GM18519 (cell line): Measurements from ENCODE around the gene TDRD5.

ENCODE experiments used
- ATAC-seq: cut with Tn5 transposase; IDR thresholded peaks from one replicate; pipeline ENCODE4 v1.9.1; 2021; ENCODE audit warnings: mild to moderate bottlenecking, moderate library complexity; ENCODE audit not compliant: unreplicated experiment, low FRiP score

Gene TDRD5

GRCh38 chr1:179729881-179730280 is 138.2 kb downstream of the TDRD5 start:
- ATAC-seq = no peak

GRCh38 chr1:179731643-179732042 is 140.0 kb downstream of the TDRD5 start:
- ATAC-seq = no peak
